HG02571 (cell line): Measurements from ENCODE around the gene UBR4.
"Not testable (repeated sequence)": the region's sequence is repeated elsewhere in the genome, so short reads cannot be mapped to it uniquely, and the experiment has no call there.

Experiments used
- ATAC-seq: cut with Tn5 transposase; IDR thresholded peaks from one replicate; pipeline ENCODE4 v1.9.1; 2021; ENCODE audit warnings: mild to moderate bottlenecking, moderate library complexity; ENCODE audit not compliant: unreplicated experiment

Gene UBR4

DNA sequence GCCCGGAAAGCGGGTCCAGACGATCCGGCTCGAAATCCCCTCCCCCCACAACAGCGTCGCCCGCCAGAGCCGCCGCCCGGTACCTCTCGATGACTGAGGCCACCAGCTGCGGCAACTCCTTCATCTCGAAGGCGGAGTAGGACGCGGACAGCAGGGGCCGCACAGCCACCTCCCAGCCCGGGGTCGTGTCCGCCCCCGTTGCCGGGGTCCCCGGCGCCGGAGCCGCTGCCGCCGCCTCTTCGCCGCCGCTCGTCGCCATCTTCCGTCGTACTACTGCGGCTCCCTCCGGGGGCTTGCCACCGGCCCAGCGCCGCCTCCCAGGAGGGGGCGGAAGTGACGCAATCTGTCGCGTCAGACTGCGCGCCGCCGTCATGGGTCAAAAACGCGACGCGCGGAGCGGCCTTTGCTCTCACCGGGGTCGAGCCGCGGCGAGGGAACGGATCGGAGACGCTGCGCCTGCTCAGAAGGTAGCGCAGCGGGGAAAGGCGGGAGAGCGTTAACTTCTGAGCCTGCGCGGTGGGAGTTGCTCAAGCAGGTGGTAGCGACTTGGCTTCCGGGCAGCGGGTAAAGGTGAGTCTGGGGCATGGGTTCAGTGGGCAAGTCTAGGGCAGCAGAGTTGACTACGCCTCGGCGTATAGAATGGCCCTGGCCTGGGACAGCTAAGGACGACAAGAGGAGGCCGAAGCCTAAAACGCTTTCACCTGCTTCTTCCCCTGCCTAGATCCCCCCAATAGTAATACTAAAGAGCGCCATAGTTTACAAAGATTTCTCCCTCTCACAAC is at the start of gene UBR4:
UBR4 (minus strand) TSS at position 277 of the 782 bp plus-strand sequence; CDS start at position 259, 18 bp downstream.
- peak; percentile 73 for ATAC-seq

DNA sequence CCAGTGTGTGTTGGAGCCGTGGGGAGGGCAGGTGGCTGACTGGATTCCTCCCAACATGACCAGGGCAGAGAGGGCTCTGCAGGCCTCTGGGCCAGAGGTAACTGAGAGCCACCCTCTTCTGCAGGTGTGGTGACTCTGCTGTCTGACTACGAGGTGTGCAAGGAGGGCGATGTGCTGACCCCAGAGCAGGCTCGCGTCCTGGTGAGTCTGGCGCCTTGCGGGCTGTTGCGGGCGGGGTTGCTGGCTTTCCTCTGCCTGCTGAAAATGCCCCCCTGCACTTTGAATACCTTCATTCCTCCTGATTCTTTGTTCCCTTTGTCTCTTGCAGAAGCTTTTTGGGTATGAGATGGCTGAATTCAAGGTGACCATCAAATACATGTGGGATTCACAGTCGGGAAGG is 48.3 kb upstream of the UBR4 start:
- ATAC-seq = no peak

DNA sequence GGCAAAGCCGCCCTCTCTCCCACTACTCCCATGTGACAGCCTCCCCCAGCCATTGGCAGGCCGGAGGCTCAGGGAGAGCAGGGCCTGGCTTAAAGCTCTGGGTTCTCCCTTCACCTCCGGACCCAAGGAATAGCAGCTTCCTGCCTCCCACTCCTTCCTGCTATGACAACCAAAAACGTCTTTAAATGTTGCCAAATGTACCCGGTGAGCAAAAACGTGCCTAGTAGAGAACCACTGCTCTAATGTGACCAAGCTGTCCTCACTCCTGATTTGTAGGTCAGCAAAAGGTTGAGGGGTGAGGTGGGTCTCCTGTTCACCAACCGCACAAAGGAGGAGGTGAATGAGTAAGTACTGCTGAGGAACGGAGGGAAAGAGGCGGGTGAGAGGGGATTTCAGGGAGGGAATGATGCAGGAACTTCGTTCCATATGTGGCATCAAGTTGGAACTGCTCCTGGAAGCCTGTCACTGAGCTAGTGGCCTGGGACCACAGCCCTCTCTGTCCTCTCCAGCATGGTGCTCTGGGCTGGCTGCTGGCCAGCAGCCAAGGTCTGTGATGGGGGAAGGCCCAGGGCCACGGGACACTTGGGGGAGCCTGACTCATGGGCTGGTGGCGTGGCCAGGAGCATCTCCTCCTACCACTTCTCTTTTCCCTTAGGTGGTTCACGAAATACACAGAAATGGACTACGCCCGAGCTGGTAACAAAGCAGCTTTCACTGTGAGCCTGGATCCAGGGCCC is 47.3 kb upstream of the UBR4 start:
- ATAC-seq = no peak

DNA sequence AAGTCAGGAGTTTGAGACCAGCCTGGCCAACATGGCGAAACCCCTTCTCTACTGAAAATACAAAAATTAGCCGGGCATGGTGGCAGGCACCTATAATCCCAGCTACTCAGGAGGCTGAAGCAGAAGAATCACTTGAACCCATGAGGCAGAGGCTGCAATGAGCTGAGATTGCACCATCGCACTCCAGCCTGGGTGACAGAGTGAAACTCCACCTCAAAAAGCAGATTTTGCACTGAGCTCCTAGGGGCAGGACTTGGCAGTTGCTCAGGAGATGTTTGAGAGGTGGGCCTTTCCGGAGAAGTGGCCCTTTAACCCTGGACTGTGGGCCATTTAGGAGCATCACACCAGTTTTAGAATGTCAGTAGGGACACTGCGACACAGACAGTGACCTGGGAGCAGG is 46.2 kb upstream of the UBR4 start:
- ATAC-seq = not testable (repeated sequence)

DNA sequence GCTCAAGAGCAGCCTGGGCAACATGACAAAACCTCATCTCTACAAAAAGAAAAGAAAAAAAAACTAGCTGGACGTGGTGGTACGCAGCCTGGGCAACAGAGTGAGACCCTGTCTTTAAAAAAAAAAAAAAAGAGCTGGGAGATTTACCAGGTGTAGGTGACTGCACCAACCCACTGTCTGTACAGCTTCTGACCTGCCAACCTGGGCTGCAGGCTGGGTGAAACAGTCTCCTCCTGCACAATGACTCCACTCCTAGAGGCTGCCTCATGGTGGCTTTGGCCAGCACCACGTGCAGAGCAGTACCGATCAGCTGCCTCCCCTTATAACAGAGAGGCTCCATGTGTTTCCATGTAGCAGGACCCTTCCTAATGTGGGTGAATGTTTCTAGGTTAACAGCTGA is 45.2 kb upstream of the UBR4 start:
- ATAC-seq = no peak

DNA sequence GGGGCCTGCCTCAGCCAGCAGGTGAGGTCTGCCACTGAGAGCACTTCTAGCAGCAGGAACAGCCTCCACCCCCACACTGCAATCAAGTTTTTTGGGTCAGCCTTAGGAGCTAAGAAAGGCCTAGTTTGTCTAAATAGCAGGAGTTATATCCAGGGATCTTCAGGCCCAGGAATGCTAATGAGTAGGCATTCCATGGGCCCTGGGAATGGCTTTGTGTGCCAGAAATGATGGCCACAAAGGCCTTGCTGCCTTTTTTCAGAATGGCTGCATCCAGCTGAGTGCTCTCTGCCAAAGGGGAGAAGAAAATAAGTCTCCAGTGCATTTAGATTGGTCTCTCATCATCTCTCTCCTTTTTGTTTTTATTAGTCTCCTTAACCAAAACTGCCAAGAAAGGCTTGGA is 44.4 kb upstream of the UBR4 start:
- ATAC-seq = no peak

DNA sequence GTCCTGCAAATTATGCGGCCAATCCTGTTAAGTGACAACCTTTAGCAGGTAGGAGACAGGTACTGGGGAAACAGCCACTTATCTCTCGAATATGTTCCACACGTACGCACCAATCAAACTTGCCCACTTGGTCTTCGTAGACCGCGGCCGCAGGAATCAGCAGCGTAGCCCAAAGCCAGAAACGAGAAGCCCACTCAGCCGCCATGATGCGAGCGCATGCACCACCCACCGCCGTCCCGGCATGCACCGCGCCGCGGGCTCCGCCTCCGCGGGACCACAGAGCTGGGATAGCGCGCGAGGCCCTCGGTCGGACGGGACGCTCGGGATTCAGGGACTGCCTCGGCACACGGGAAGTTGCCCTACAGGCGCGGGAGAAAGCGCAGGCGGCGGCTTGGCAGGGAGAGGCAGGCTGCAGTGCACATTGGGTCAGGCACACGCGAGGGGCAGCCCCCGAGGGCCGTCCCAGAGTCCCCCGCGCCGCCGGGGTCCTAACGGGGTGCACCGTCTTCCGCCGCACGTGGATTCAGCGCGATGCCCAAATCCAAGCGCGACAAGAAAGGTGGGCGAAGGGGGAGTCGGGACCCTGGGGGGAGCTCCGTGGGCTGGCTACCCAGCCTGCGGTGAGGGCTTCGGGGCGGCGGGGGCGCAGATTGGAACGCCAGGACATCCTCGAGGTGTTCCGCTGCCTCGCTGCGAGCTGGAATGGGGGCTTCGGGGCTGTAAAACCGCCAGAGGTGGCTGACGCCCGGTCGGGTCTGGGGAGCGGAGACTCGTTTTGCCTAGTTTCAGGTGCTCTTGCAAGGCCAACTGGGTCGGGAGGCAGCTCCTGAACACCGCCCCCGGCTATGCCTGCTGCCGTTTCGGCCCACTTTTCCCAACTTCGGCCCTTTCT is 41.5 kb upstream of the UBR4 start, which contains the start of the genes EMC1 and MRTO4:
EMC1 (minus strand) TSS at position 220 of the 892 bp plus-strand sequence; CDS start at position 205, 15 bp downstream.
MRTO4 (plus strand) TSS at position 501 of the 892 bp plus-strand sequence; CDS start at position 532, 31 bp downstream.
- peak; percentile 77 for ATAC-seq

DNA sequence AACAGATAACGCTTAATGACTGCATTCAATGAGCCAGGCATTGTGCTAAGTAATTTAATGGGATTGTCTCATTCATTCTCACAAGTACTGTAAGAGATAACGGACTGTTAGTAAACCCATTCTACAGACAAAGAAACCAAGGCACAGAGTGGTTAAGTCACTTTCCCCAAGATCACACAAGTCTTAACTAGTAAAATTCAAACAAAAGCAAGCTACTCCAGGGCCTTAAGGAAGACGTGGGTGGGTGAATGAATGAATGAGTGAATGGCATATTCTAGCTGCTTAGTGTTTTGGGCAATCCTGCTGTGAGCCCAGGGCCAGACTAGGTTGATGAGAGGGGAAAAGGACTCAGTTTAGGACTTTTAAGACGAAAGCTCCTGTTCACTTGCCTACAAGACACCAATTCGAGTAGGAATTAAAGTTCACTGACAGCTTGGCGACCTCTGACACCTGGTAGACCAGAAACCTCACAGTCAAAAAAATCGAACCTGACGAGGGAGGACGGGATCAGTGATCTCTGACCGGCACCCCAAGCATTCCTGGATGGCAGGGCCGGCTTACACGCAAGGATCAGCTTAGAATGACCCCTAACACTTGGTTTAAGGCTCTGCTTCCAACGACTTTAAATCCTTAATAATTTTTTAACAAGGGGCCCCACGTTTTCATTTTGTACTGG is 40.7 kb upstream of the UBR4 start:
- no peak for ATAC-seq

DNA sequence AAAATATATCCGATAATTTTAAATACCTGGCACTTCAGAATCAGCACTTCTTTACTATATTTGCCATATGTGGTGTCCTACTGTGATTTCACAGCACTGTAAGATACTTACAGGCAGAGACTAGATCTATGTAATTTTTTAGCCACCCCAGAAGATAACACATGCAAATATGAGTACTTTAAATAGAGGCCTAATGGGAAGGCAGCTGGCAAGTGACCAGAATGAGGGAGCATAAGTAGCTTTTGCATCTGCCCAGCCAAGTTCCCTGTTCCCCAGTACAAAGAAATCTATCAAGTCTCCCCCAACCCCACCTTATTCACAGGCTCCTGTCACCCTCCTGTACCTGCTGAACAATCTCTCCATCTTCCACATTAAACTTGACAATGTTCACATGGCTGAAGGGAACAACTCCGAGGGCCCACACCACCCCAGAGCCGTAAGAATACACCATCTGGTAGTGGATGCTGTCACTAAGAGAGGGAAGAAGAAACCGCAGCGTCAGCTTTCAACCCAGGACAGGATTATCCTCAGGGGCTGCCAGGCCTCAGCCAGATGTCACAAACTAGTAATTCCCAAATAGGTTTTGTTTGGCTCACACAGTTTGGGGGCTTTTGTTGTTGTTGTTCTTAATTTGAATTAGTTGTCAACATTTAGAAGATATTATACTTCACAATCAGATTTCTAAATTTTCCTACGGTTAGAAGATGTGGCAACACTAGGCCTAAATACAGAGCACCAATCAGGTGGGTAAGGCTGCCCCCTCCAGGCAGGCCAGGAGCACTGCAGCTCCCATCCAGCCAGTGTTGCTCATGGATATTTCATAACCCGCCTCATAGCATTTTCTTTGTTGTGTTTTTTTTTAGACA is 30.8 kb upstream of the UBR4 start:
- no peak for ATAC-seq

DNA sequence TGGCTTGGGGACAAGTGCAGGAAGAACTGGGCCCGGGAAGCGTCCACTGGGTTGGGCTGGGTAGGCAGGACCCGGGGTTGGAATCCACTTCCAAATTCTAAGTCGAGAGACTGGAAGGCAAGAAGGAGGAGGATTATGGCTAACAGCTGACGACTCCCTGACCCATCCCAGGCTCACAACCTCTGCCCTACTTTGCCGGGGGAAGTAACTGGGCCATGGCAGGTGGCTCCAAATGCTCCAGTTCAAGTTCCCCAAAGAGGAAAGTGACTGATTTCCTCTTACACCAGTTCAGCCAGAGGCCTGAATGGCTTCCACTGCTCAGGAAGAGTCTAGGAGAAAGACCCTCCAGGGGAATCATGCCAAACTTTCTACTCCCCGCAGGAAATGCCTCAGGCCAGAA is 29.8 kb upstream of the UBR4 start:
- ATAC-seq = no peak

DNA sequence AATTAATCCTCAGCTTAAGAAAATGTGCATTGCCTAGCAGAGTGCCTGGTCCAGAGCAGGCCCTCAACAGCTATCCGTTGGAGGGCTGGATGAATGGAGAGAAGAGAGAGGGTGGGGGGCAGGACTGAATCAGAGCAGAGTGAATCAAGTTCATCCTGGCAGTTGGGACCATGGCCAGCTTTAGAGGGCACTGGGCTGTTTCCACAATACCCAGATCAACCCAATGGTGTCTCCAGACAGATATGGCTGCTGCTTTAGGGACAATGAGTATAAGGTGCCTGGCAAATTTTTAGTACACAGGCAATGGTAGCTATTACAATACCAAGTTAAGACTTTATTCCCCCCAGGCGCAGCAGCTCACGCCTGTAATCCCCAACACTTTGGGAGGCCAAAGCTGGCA is 24.2 kb upstream of the UBR4 start:
- ATAC-seq = no peak

DNA sequence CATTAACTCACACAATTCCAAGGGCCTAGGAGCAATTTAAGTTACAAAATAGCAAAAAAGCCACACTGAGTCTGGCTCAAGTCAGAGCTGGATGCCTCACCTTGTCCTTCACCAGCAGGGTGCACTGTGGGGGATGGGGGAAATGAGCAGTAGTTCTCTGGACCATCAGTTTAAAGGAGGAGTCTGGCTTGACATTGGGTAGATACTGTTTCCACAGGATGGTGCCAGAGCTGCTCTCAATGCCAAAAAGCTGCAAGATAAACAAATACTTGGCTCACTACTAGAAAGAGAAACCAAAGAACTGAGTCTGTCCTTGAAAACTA is 22.4 kb upstream of the UBR4 start:
- ATAC-seq = no peak

DNA sequence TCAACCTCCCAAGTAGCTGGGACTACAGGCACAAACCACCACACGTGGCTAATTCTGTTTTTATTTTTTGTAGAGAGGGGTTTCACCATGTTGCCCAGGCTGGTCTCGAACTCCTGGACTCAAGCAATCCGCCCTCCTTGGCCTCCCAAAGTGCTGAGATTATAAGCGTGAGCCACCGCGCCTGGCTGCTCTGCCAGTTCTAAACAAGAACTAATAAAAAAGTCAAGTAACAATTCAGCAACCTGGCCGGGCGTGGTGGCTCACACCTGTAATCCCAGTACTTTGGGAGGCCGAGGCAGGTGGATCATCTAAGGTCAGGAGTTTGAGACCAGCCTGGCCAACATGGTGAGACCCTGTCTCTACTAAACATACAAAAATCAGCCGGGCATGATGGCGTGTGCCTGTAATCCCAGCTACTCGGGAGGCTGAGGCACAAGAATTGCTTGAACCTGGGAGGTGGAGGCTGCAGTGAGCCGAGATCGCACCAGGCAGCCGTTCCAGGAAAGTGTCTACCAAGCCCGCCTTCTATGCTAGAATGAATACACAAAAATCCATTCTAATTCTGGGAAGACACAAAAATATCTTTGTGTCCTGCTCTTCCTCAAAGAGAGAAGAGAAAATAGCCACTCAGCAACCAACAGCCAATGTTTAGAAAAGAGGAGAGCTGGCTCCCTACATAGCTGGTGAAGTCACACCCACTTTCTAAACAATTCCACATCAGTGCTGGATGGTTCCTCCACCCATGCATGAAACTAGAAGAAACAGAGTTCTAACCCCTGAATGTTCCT is 21.9 kb upstream of the UBR4 start:
- not testable (repeated sequence) for ATAC-seq

DNA sequence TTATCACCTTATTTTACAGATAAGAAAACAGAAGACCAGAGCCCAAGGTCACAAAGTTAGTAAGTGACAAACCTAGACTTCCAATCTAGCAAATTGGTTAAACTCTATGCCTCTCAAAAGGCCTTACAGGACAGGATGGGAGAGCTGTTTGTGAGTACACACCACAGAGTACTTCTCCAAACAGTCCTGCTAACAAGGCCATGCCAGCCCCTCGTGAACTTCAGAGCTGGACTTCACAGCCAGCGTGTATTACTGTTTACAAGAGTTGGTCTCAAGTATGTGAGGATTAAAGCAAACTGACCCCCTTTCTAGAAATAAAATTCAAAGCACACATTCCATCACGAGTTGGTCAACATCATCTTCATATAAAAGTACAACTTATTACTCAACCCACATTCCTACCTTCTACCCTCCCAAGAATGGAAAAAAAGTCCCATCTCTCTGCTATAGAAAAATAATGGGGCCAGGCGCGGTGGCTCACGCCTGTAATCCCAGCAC is 19.8 kb upstream of the UBR4 start:
- no peak for ATAC-seq

DNA sequence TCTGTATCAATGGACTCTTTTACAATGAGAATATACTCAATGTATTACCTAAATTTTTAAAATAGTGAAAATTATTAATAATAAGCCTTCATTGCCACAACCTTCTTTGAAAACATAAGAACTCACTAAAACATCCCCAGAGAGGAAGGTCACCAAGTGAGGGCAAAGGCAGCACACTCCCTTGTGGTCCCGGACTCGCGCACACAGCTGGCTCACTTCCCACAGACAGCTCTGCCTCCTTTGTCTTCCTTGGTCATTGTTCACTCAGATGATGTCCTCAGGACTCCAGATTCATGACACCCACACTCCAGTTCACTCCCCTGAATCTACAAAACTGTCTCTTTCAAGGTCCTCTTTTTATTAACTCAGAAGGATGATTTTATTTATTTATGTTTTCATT is 19.2 kb upstream of the UBR4 start:
- no peak for ATAC-seq

DNA sequence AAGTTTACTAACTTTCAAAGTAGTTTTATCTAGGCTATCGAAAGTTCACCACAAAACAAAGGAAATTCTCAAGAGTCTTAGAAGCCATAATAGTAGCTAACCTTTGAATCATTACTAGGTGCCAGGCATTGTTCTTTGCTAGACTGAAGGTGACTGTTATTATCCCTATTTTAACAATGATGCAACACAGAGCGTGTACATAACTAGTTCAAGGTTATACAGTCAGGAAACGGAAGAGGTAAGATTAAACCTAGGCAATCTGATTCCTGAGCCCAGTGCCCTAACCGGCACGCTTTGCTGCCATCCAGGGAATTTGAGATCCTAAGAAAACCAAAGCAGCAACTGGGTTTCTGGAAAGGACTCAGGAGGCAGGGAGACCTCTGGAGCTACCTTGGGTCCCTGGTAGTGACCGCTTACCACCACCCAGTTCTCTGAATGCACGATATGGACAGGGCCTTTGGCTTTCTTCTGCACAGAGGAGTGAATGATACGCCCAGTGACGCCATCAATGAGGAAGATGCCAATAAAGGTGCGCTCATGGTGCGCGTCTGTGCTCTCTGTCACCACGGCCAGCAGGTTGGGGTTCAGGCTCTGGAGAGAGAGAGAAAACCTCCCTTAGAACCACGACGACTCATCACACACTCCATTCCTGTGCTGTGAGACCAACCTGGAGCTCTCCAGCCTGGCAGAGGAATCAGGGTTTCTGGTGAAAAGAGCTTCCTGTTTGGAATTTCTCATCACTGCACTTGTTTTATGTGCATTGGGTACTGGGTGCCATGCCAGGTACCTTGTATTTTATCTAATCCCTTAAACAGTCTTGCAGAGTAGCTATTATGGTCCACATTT is 13.1 kb upstream of the UBR4 start:
- no peak for ATAC-seq

DNA sequence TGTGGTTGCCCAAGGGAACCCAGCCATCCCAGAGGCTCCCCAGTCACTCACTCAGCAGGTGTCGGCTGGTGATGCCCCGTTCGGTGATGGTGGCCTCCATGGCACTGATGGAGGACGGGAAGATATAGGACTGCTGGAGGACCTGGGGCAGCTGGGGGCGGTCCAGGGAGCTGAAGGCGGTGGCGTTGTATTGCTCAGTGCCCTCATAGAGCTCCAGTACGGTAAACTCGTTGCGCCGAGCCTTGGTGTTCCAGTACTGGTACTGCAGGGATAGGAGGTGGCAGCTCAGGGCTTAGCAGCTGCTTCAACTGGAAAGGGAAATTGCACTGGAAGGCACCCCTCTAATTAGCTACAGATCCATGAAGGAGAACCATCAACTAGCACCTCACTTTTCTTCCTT is 12.5 kb upstream of the UBR4 start:
- ATAC-seq = no peak

DNA sequence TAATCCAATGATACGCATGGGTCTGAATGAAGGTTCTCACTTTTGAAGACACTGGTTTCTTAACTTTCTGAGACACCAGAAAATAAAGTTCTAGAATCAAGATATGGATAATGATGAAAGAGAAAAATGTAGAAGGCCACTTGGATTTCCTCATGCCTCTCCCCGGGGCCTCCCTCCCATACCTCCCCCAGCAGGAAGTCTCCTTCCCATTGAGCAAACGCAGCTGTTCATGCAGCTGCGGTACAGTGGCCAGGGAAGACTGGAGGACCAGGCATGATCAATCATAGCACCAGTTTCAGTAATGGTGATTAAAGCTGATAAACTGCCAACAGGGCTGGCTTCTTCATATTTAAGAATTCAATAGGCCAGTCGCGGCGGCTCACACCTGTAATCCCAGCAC is 10.9 kb upstream of the UBR4 start:
- no peak for ATAC-seq
